T follicular helper cell (primary cell): ENCODE results near the gene TPI1.

Experiments
- DNase-seq: peaks from one replicate; pipeline ENCODE4 v3.0.0-alpha.2; 2020; ENCODE audit warnings: low read depth

Gene TPI1

GRCh38 chr12:6828781-6829535 is 38.4 kb upstream of the TPI1 start:
- DNase-seq: no peak

- no peak for DNase-seq
These were observed 37.7 kb upstream of the TPI1 start for GRCh38 chr12:6829536-6830220.

GRCh38 chr12:6830286-6830890 is 36.9 kb upstream of the TPI1 start:
- DNase-seq: no peak

- no peak for DNase-seq
These were observed 36.3 kb upstream of the TPI1 start for GRCh38 chr12:6830999-6831398.

- no peak for DNase-seq
These were observed 35.8 kb upstream of the TPI1 start for GRCh38 chr12:6831450-6831995.

- no peak for DNase-seq
These were observed 35.2 kb upstream of the TPI1 start for GRCh38 chr12:6832125-6832524.

- no peak for DNase-seq
These were observed 34.0 kb upstream of the TPI1 start for GRCh38 chr12:6833189-6833890.

- DNase-seq: no peak
These were observed 33.1 kb upstream of the TPI1 start for GRCh38 chr12:6834254-6834653.

GRCh38 chr12:6834873-6835272 is 32.5 kb upstream of the TPI1 start:
- DNase-seq: no peak

- DNase-seq: no peak
These were observed 30.5 kb upstream of the TPI1 start for GRCh38 chr12:6836851-6837250.

GRCh38 chr12:6837370-6838060 is 29.8 kb upstream of the TPI1 start:
- no peak for DNase-seq

GRCh38 chr12:6838854-6839253 is 28.5 kb upstream of the TPI1 start:
- no peak for DNase-seq

- DNase-seq: no peak
These were observed 27.7 kb upstream of the TPI1 start for GRCh38 chr12:6839482-6840201.

- no peak for DNase-seq
These were observed 27.0 kb upstream of the TPI1 start for GRCh38 chr12:6840330-6840729.

GRCh38 chr12:6840761-6841515 is 26.4 kb upstream of the TPI1 start, which contains the start of gene GNB3:
Gene GNB3, plus strand, starts transcription at chr12:6840925. Its CDS starts 363 bp downstream, at chr12:6841288.
- DNase-seq: no peak

GRCh38 chr12:6842075-6842474 is 25.3 kb upstream of the TPI1 start:
- DNase-seq: no peak

- no peak for DNase-seq
These were observed 24.0 kb upstream of the TPI1 start for GRCh38 chr12:6843118-6843902.

- DNase-seq: no peak
These were observed 21.9 kb upstream of the TPI1 start for GRCh38 chr12:6845395-6845794.

GRCh38 chr12:6846316-6846869 is 20.9 kb upstream of the TPI1 start:
- no peak for DNase-seq
